Endodermal cell (in vitro differentiated cells): ENCODE data around the gene SLC25A53. TPM values are rescaled to one million over a fixed set of nuclear protein-coding genes. Genes with fewer than 3 reads are reported as not detected.
"Not testable (repeated sequence)": the region's sequence is repeated elsewhere in the genome, so short reads cannot be mapped to it uniquely, and the experiment has no call there.

Experiments used
- DNase-seq: peaks from one replicate; pipeline ENCODE4 v3.0.0-alpha.2; 2017
- H3K27ac ChIP-seq: 2 replicates; pipeline ENCODE4 v1.5.1; 2013; ENCODE audit warnings: mild to moderate bottlenecking, low read depth, low read length, moderate library complexity
- H3K27me3 ChIP-seq: 2 replicates; pipeline ENCODE4 v1.6.1; 2013; ENCODE audit warnings: mild to moderate bottlenecking, low read length, moderate library complexity; ENCODE audit not compliant: insufficient read depth, control insufficient read depth, poor library complexity, severe bottlenecking
- H3K36me3 ChIP-seq: 2 replicates; pipeline ENCODE4 v1.7.0; 2013; ENCODE audit warnings: mild to moderate bottlenecking, low read length, moderate library complexity; ENCODE audit not compliant: control insufficient read depth, insufficient read depth
- H3K4me1 ChIP-seq: one replicate; pipeline ENCODE4 v1.7.0; 2013; ENCODE audit warnings: low read length; ENCODE audit not compliant: control insufficient read depth, insufficient read depth
- H3K4me3 ChIP-seq: 2 replicates; pipeline ENCODE4 v1.5.1; 2013; ENCODE audit warnings: mild to moderate bottlenecking, low read length, moderate library complexity
- H3K9ac ChIP-seq: 2 replicates; pipeline ENCODE4 v1.6.1; 2013; ENCODE audit warnings: mild to moderate bottlenecking, low read length, moderate library complexity; ENCODE audit not compliant: poor library complexity, severe bottlenecking; ENCODE audit errors: extremely low read depth
- H3K9me3 ChIP-seq: 2 replicates; pipeline ENCODE4 v1.6.1; 2013; ENCODE audit warnings: mild to moderate bottlenecking, low read length, moderate library complexity; ENCODE audit not compliant: control insufficient read depth
- H3K27ac Mint-ChIP-seq: 2 replicates; pipeline ENCODE4 v1.8.0; 2020; ENCODE audit warnings: mixed read lengths
- H3K27me3 Mint-ChIP-seq: 2 replicates; pipeline ENCODE4 v1.8.0; 2021; ENCODE audit warnings: mild to moderate bottlenecking, mixed read lengths; ENCODE audit not compliant: insufficient read depth
- H3K36me3 Mint-ChIP-seq: 2 replicates; pipeline ENCODE4 v1.8.0; 2020; ENCODE audit warnings: low read depth, mixed read lengths
- H3K4me1 Mint-ChIP-seq: 2 replicates; pipeline ENCODE4 v1.8.0; 2020; ENCODE audit warnings: mixed read lengths
- H3K4me3 Mint-ChIP-seq: 2 replicates; pipeline ENCODE4 v1.8.0; 2020; ENCODE audit warnings: mild to moderate bottlenecking, moderate library complexity, mixed read lengths
- H3K9me3 Mint-ChIP-seq: 2 replicates; pipeline ENCODE4 v1.8.0; 2020; ENCODE audit warnings: mild to moderate bottlenecking, mixed read lengths
- WGBS, 2 experiments: methylation state at CpG; one replicate each; pipeline versions ENCODE4 v1.1.5 to v1.1.7; 2013; ENCODE audit warnings: missing lambda C conversion rate in 2 of 2, mixed read lengths in 1 of 2; ENCODE audit not compliant: insufficient coverage in 1 of 2, insufficient read length in 1 of 2; 5-methylcytosine and 5-hydroxymethylcytosine counted together
- total RNA-seq, 2 donors: library from RNA; stranded (reverse); fragmentation: NEBNext Ultra II Directional in 1 of 2; extraction: Animal tissue kit (Norgen Biotek cat#: 25700) in 1 of 2; gene quantifications; 2 replicates in 1 of 2; 3 replicates in 1 of 2; pipeline ENCODE4 v1.2.1, GENCODE V29; 2021
- TF ChIP-seq, protein P1 (sequence below): fragments of 200-600 bp; sonication (generic); conservative IDR thresholded peaks from 2 replicates; pipeline ENCODE4 v1.5.0; 2021; ENCODE audit warnings: antibody characterized with exemption, mild to moderate bottlenecking

The SLC25A53 gene
- total RNA-seq, 2 donors from 2014 or later, result 2.0 to 4.4 TPM

DNA sequence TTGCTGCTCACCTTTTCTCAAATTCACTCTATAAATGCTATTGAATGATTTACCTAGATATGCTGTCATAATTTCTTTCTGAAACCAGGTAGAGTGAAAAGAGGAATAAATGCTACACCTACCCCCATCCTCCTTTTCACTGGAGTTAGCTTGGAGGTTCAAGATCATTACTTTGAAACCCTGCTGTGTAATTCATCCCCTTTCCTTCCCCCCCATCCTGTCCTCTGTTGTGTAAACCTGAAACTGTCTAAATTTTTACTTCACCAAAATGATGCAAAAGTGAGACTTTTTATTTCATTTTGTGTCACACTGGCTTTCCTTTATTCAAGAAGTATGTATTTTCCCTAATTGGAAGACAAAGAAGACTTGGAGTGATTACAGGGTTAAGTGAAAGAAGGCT is 39.0 kb downstream of the SLC25A53 start:
- Histone ChIP-seq H3K36me3 (no peaks in the 10 kb centered on the region), H3K4me1 (no peaks in the 10 kb centered on the region), H3K9ac (no peak overlapping the region), H3K27me3 (no peaks in the 10 kb centered on the region), H3K27ac (no peak overlapping the region), H3K9me3 (no peaks in the 10 kb centered on the region), H3K4me3 (no peak overlapping the region)
- Mint-ChIP-seq H3K4me3 (no peak overlapping the region), H3K27me3 (peaks cover 15% of the 10 kb centered on the region), H3K27ac (no peak overlapping the region), H3K4me1 (peaks cover 2% of the 10 kb centered on the region), H3K36me3 (no peaks in the 10 kb centered on the region), H3K9me3 (peaks cover 50% of the 10 kb centered on the region)
- DNase-seq, result no peak
- TF ChIP-seq, protein P1, sequence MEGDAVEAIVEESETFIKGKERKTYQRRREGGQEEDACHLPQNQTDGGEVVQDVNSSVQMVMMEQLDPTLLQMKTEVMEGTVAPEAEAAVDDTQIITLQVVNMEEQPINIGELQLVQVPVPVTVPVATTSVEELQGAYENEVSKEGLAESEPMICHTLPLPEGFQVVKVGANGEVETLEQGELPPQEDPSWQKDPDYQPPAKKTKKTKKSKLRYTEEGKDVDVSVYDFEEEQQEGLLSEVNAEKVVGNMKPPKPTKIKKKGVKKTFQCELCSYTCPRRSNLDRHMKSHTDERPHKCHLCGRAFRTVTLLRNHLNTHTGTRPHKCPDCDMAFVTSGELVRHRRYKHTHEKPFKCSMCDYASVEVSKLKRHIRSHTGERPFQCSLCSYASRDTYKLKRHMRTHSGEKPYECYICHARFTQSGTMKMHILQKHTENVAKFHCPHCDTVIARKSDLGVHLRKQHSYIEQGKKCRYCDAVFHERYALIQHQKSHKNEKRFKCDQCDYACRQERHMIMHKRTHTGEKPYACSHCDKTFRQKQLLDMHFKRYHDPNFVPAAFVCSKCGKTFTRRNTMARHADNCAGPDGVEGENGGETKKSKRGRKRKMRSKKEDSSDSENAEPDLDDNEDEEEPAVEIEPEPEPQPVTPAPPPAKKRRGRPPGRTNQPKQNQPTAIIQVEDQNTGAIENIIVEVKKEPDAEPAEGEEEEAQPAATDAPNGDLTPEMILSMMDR, result no peak

DNA sequence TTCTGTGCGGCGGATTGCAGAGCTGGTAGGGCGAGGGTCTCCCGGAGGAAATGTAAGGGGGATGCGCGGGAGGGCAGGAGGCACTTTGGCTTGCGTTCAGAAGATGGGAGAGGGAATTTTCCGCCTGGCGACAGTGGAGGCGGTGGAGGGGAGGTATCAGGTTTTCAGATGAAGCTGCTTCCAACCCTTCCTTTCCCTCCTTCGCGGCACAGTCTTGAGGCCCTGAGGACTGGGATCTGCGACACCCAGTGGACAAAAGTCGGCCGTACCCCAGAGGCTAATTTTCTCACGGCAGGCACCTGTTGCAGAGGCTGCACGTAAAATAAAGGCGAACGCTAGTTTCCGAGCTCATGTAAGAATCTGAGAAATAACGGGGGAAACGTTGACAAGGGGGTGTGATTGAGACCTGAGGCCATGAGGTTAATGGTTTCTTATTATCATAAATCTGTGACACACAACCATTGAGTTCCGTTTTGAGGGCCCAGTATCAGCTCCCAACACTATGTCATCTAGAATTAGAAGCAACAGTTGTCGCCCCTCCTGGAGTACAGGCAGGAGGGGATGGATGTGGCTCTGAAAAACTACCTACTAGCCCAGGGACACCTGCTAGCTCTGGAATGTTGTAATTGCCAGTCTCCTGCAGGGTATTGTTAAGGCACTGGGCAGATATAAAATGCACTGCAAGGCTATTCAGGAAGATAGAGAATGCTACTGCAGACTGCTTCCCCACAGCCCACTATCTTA is 43.4 kb downstream of the SLC25A53 start:
- Histone ChIP-seq H3K27me3 (no peaks in the 10 kb centered on the region), H3K36me3 (no peaks in the 10 kb centered on the region), H3K4me3 (peak overlapping the region; percentile 88), H3K9ac (no peak overlapping the region), H3K4me1 (no peaks in the 10 kb centered on the region), H3K27ac (peak overlapping the region; percentile 89), H3K9me3 (no peaks in the 10 kb centered on the region)
- 3% methylated on average over 23 of the region's 24 CpGs; no CpG with 5 or more reads in 1 of the 2 experiments for WGBS, 2 experiments
- Mint-ChIP-seq H3K9me3 (peaks cover 58% of the 10 kb centered on the region), H3K4me1 (peaks cover 10% of the 10 kb centered on the region), H3K36me3 (no peaks in the 10 kb centered on the region), H3K27ac (peak overlapping the region; percentile 40), H3K4me3 (peak overlapping the region; percentile 72), H3K27me3 (peaks cover 15% of the 10 kb centered on the region)
- TF ChIP-seq, protein P1, result peak; percentile 74
- peak; percentile 85 for DNase-seq

DNA sequence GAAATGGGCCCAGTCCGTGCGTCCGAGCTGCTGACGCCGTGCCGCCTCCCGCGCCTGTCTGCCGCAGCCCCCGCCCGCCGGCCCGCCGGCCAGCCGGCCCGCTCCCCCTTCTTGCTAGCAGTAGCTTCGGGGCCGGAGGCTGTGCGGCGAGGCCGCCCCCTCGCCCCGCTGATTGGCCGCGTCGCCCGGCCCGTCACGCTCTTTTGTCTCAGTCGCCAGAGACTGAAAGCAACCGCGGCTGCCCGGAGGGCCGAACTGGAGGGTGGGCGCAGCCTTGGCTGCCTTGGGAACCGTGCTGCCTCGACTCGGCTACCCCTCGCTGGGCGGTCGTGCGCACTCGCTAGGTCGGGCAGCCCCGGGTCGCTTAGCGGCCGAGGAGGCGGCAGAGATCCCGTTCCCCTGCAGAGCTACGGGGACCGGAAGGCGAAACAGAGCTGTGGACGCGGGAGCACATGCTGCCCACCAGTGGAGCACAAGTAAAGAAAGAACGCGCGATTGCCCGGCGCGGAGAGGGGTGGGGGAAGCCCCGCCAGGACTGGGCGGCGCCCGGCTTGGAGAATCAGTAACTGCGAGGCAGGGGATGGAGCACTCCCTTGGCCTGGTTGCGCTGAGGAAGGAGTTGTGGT is 44.4 kb downstream of the SLC25A53 start, which contains the start of gene ZCCHC18:
Gene ZCCHC18 (plus strand): TSS at position 198 of the 626 bp plus-strand sequence. CDS start 1,589 bp downstream, outside the sequence.
- peak within 1 kb of the TSS; percentile 89 for H3K27ac ChIP-seq
- no peaks in the 10 kb centered on the region for H3K36me3 ChIP-seq
- peak within 1 kb of the TSS; percentile 47 for H3K9ac ChIP-seq

GRCh38 chrX:104110491-104111240 is 46.1 kb downstream of the SLC25A53 start:
- H3K36me3 Mint-ChIP-seq, DNase-seq, H3K36me3 ChIP-seq, H3K9me3 ChIP-seq, H3K27me3 ChIP-seq, H3K4me1 ChIP-seq, H3K4me3 Mint-ChIP-seq, H3K27ac ChIP-seq, H3K4me1 Mint-ChIP-seq, H3K9ac ChIP-seq, H3K27me3 Mint-ChIP-seq, H3K27ac Mint-ChIP-seq: not testable (repeated sequence)
- WGBS, 2 experiments, result 80 to 100% methylated on average over 1 to 6 of the region's 6 CpGs
- H3K9me3 Mint-ChIP-seq, result peaks cover 53% of the 10 kb centered on the region
- H3K4me3 ChIP-seq, result peak overlapping the region; percentile 88

More for the DNA sequence above, 44.4 kb downstream of the SLC25A53 start, which contains the start of gene ZCCHC18:
- Mint-ChIP-seq H3K36me3 (no peaks in the 10 kb centered on the region), H3K9me3 (peaks cover 56% of the 10 kb centered on the region), H3K27ac (peak within 1 kb of the TSS; percentile 78), H3K4me1 (peaks cover 10% of the 10 kb centered on the region), H3K4me3 (peak within 1 kb of the TSS; percentile 72), H3K27me3 (peaks cover 10% of the 10 kb centered on the region)
- Histone ChIP-seq H3K4me3 (peak within 1 kb of the TSS; percentile 88), H3K9me3 (no peaks in the 10 kb centered on the region), H3K4me1 (no peaks in the 10 kb centered on the region), H3K27me3 (no peaks in the 10 kb centered on the region)
- 0% methylated on average over 5 to 67 of the region's 67 CpGs for WGBS, 2 experiments
- TF ChIP-seq, protein P1, result no peak
- peak; percentile 89 for DNase-seq
